Endothelial cell (in vitro differentiated cells): ENCODE data around the gene TAB2. TPM values are rescaled to one million over a fixed set of nuclear protein-coding genes. Genes with fewer than 3 reads are reported as not detected.

Experiments used
- DNase-seq: peaks from one replicate; pipeline ENCODE4 v3.0.0; 2021; ENCODE audit warnings: low spot score
- H3K27ac Mint-ChIP-seq: one replicate; pipeline ENCODE4 v1.8.0; 2021; ENCODE audit warnings: mixed read lengths, inconsistent platforms; ENCODE audit not compliant: unreplicated experiment
- H3K27me3 Mint-ChIP-seq: one replicate; pipeline ENCODE4 v1.8.0; 2021; ENCODE audit warnings: mild to moderate bottlenecking, moderate library complexity, mixed read lengths, inconsistent platforms; ENCODE audit not compliant: unreplicated experiment
- H3K36me3 Mint-ChIP-seq: one replicate; pipeline ENCODE4 v1.8.0; 2021; ENCODE audit warnings: mild to moderate bottlenecking, low read depth, mixed read lengths, inconsistent platforms; ENCODE audit not compliant: unreplicated experiment
- H3K4me1 Mint-ChIP-seq: one replicate; pipeline ENCODE4 v1.8.0; 2021; ENCODE audit warnings: mild to moderate bottlenecking, mixed read lengths, inconsistent platforms; ENCODE audit not compliant: unreplicated experiment
- H3K4me3 Mint-ChIP-seq: one replicate; pipeline ENCODE4 v1.8.0; 2021; ENCODE audit warnings: mild to moderate bottlenecking, mixed read lengths, inconsistent platforms; ENCODE audit not compliant: unreplicated experiment
- H3K9me3 Mint-ChIP-seq: one replicate; pipeline ENCODE4 v1.8.0; 2021; ENCODE audit warnings: mixed read lengths, inconsistent platforms; ENCODE audit not compliant: unreplicated experiment
- CTCF ChIP-seq: fragments of 200-600 bp; sonication (generic); IDR thresholded peaks from one replicate; pipeline ENCODE4 v1.5.0; 2021; ENCODE audit warnings: antibody characterized with exemption; ENCODE audit not compliant: unreplicated experiment
- total RNA-seq: library from RNA; stranded (reverse); fragmentation: NEBNext Ultra II Directional; extraction: Animal tissue kit (Norgen Biotek cat#: 25700); gene quantifications from one replicate; pipeline ENCODE4 v1.2.1, GENCODE V29; 2021; ENCODE audit not compliant: unreplicated experiment

Gene TAB2
- total RNA-seq, 1 donor from 2014 or later: 105 TPM

- Mint-ChIP-seq H3K4me3 (no peak overlapping the region), H3K27me3 (no peaks in the 10 kb centered on the region), H3K4me1 (peaks cover 44% of the 10 kb centered on the region), H3K9me3 (no peaks in the 10 kb centered on the region), H3K27ac (no peak overlapping the region), H3K36me3 (no peaks in the 10 kb centered on the region)
- no peak for TF ChIP-seq CTCF
- no peak for DNase-seq
These were observed 6.9 kb downstream of the TAB2 start for GRCh38 chr6:149324428-149324827.

GRCh38 chr6:149325648-149326236, 8.2 kb downstream of the TAB2 start:
- TF ChIP-seq CTCF: no peak
- Mint-ChIP-seq H3K9me3 (no peaks in the 10 kb centered on the region), H3K36me3 (no peaks in the 10 kb centered on the region), H3K27ac (no peak overlapping the region), H3K4me1 (peaks cover 50% of the 10 kb centered on the region), H3K4me3 (no peak overlapping the region), H3K27me3 (no peaks in the 10 kb centered on the region)
- DNase-seq: no peak

GRCh38 chr6:149327638-149328037, 10.1 kb downstream of the TAB2 start:
- no peak for TF ChIP-seq CTCF
- Mint-ChIP-seq H3K27me3 (no peaks in the 10 kb centered on the region), H3K36me3 (no peaks in the 10 kb centered on the region), H3K4me1 (peaks cover 59% of the 10 kb centered on the region), H3K4me3 (no peak overlapping the region), H3K27ac (no peak overlapping the region), H3K9me3 (no peaks in the 10 kb centered on the region)
- no peak for DNase-seq

- Mint-ChIP-seq H3K4me1 (peaks cover 57% of the 10 kb centered on the region), H3K27me3 (no peaks in the 10 kb centered on the region), H3K36me3 (no peaks in the 10 kb centered on the region), H3K9me3 (no peaks in the 10 kb centered on the region), H3K27ac (no peak overlapping the region), H3K4me3 (no peak overlapping the region)
- DNase-seq: no peak
- TF ChIP-seq CTCF: no peak
These were observed 10.6 kb downstream of the TAB2 start for GRCh38 chr6:149328083-149328482.

- Mint-ChIP-seq H3K9me3 (no peaks in the 10 kb centered on the region), H3K27ac (no peak overlapping the region), H3K4me1 (peaks cover 53% of the 10 kb centered on the region), H3K4me3 (no peak overlapping the region), H3K36me3 (no peaks in the 10 kb centered on the region), H3K27me3 (no peaks in the 10 kb centered on the region)
- DNase-seq: no peak
- TF ChIP-seq CTCF: no peak
These were observed 12.0 kb downstream of the TAB2 start for GRCh38 chr6:149329529-149329928.
